Tibial nerve (tissue), 4 donors: ENCODE results near the gene DUSP8. TPM values are rescaled to one million over a fixed set of nuclear protein-coding genes. Genes with fewer than 3 reads are reported as not detected.
A peak's percentile ranks its signal among the peaks of the same experiment; 100 is the strongest.

Source experiments
- DNase-seq, 2 donors: peaks; one replicate each; pipeline ENCODE4 v3.0.0-alpha.2; 2019; ENCODE audit warnings: low spot score in 2 of 2
- H3K27ac ChIP-seq, 4 donors: fragments of 200-600 bp; sonication (generic) in 3 of 4; one replicate each; pipeline ENCODE4 v1.5.1; 2017 to 2019; ENCODE audit warnings: mild to moderate bottlenecking in 1 of 4
- H3K27me3 ChIP-seq, 2 donors: fragments of 200-600 bp; sonication (generic) in 1 of 2; one replicate each; pipeline versions ENCODE4 v1.5.1 to v1.6.0; 2017 to 2019
- H3K36me3 ChIP-seq, 3 donors: fragments of 200-600 bp; sonication (generic); one replicate each; pipeline ENCODE4 v1.5.1; 2018 to 2019
- H3K4me1 ChIP-seq, 4 donors: fragments of 200-600 bp; sonication (generic) in 3 of 4; one replicate each; pipeline ENCODE4 v1.5.1; 2017 to 2019
- H3K4me3 ChIP-seq, 4 donors: fragments of 200-600 bp; sonication (generic) in 3 of 4; one replicate each; pipeline ENCODE4 v1.5.1; 2017 to 2019; ENCODE audit warnings: mild to moderate bottlenecking in 1 of 4, moderate library complexity in 1 of 4
- H3K9me3 ChIP-seq, 4 donors: fragments of 200-600 bp; sonication (generic) in 3 of 4; one replicate each; pipeline ENCODE4 v1.5.1; 2017 to 2019
- CTCF ChIP-seq, 5 experiments: fragments of 200-600 bp in 3 of 5; fragments of 450-650 bp in 2 of 5; sonication (generic) in 3 of 5; IDR thresholded peaks; one replicate each; pipeline ENCODE4 v1.5.1; 2016 to 2019; ENCODE audit warnings: antibody characterized with exemption in 5 of 5, mild to moderate bottlenecking in 3 of 5, moderate library complexity in 2 of 5
- EP300 ChIP-seq, 2 donors: sonication (generic); formaldehyde crosslinking; IDR thresholded peaks; one replicate each; pipeline ENCODE4 v1.6.1; 2017; ENCODE audit warnings: antibody characterized with exemption in 2 of 2, mild to moderate bottlenecking in 1 of 2
- POLR2A ChIP-seq, 2 donors: fragments of 450-650 bp; IDR thresholded peaks; one replicate each; pipeline ENCODE4 v1.6.1; 2017; ENCODE audit warnings: antibody characterized with exemption in 2 of 2, mild to moderate bottlenecking in 2 of 2, moderate library complexity in 2 of 2
- WGBS, 2 donors: methylation state at CpG; one replicate each; pipeline ENCODE4 v1.1.5; 2018; 5-methylcytosine and 5-hydroxymethylcytosine counted together
- total RNA-seq, 4 donors: library from RNA; depleted of rRNA; stranded (reverse); fragments of >200 nt; gene quantifications; one replicate each; pipeline ENCODE4 v1.1.0, GENCODE V29; 2016

Gene DUSP8
- total RNA-seq, 4 donors from 2014 or later: 1.9 to 10.8 (median 3.4) TPM

GRCh38 chr11:1562469-1563148 is 9.5 kb downstream of the DUSP8 start:
- H3K4me1 ChIP-seq: peaks cover 0 to 69% (median 25%) of the 10 kb centered on the region in 4 donors
- H3K4me3 ChIP-seq: no peak overlapping the region
- H3K9me3 ChIP-seq: no peaks in the 10 kb centered on the region
- 87 to 91% methylated on average over 10 to 14 of the region's 14 CpGs for WGBS, 2 donors
- peak overlapping the region in 2 of 4 donors; percentile 98 to 99 for H3K27ac ChIP-seq
- TF ChIP-seq POLR2A (IDR thresholded peaks at IDR 0.05) (no peak), CTCF (IDR thresholded peaks at IDR 0.05) (no peak), EP300 (IDR thresholded peaks at IDR 0.05) (no peak)
- no peak for DNase-seq
- H3K27me3 ChIP-seq: no peaks in the 10 kb centered on the region
- H3K36me3 ChIP-seq: peaks cover 0 to 40% (median 0%) of the 10 kb centered on the region in 3 donors

GRCh38 chr11:1561955-1562354 is 10.1 kb downstream of the DUSP8 start:
- peaks cover 0 to 47% (median 0%) of the 10 kb centered on the region in 3 donors for H3K36me3 ChIP-seq
- H3K4me3 ChIP-seq: no peak overlapping the region
- no peaks in the 10 kb centered on the region for H3K9me3 ChIP-seq
- no peak for TF ChIP-seq CTCF (IDR thresholded peaks at IDR 0.05)
- no peak for TF ChIP-seq EP300 (IDR thresholded peaks at IDR 0.05)
- TF ChIP-seq POLR2A (IDR thresholded peaks at IDR 0.05): no peak
- H3K4me1 ChIP-seq: peaks cover 0 to 69% (median 26%) of the 10 kb centered on the region in 4 donors
- H3K27me3 ChIP-seq: no peaks in the 10 kb centered on the region
- peak overlapping the region in 2 of 4 donors; percentile 98 to 99 for H3K27ac ChIP-seq
- WGBS, 2 donors: 61 to 75% methylated on average over 4 to 5 of the region's 5 CpGs
- DNase-seq: no peak

- peaks cover 0 to 47% (median 0%) of the 10 kb centered on the region in 3 donors for H3K36me3 ChIP-seq
Observed at GRCh38 chr11:1561266-1561665, 10.8 kb downstream of the DUSP8 start.

GRCh38 chr11:1560649-1561251 is 11.3 kb downstream of the DUSP8 start:
- 83 to 95% methylated on average over 5 to 6 of the region's 8 CpGs for WGBS, 2 donors
- DNase-seq: no peak
- H3K4me3 ChIP-seq: no peak overlapping the region
- H3K27me3 ChIP-seq: no peaks in the 10 kb centered on the region
- no peak for TF ChIP-seq EP300 (IDR thresholded peaks at IDR 0.05)
- TF ChIP-seq POLR2A (IDR thresholded peaks at IDR 0.05): no peak
- TF ChIP-seq CTCF (IDR thresholded peaks at IDR 0.05): no peak
- H3K27ac ChIP-seq: peak overlapping the region; percentile 89 to 99 (median 94)
- H3K4me1 ChIP-seq: peaks cover 0 to 64% (median 26%) of the 10 kb centered on the region in 4 donors
- H3K9me3 ChIP-seq: no peaks in the 10 kb centered on the region
- H3K36me3 ChIP-seq: peaks cover 0 to 49% (median 0%) of the 10 kb centered on the region in 3 donors

More at GRCh38 chr11:1561266-1561665, 10.8 kb downstream of the DUSP8 start:
- WGBS, 2 donors: 58 to 87% methylated on average over 10 to 17 of the region's 17 CpGs
- TF ChIP-seq EP300 (IDR thresholded peaks at IDR 0.05) (no peak), CTCF (IDR thresholded peaks at IDR 0.05) (no peak), POLR2A (IDR thresholded peaks at IDR 0.05) (no peak)
- Histone ChIP-seq H3K4me3 (no peak overlapping the region), H3K4me1 (peaks cover 0 to 67% (median 26%) of the 10 kb centered on the region in 4 donors), H3K27ac (peak overlapping the region; percentile 89 to 99 (median 94)), H3K27me3 (no peaks in the 10 kb centered on the region), H3K9me3 (no peaks in the 10 kb centered on the region)
- DNase-seq: no peak
